Adrenal gland (tissue), 5 donors: ENCODE measurements around the gene SIAH3.

Experiments used
- CTCF ChIP-seq, 6 experiments: fragments of 450-650 bp in 4 of 6; fragments of 200-600 bp in 2 of 6; sonication (generic) in 1 of 6; IDR thresholded peaks; 1 replicate in 5 of 6; 2 replicates in 1 of 6; pipeline versions ENCODE4 v1.5.1 to v1.8.0; 2016 to 2021; ENCODE audit warnings: antibody characterized with exemption in 6 of 6, mild to moderate bottlenecking in 2 of 6, moderate library complexity in 1 of 6
- POLR2A ChIP-seq, 2 donors: fragments of 450-650 bp; IDR thresholded peaks; one replicate each; pipeline ENCODE4 v1.6.1; 2017; ENCODE audit warnings: antibody characterized with exemption in 2 of 2, mild to moderate bottlenecking in 2 of 2, moderate library complexity in 1 of 2
- donor health status: DM: no; HTN: no; CAD: no.

- TF ChIP-seq CTCF (IDR thresholded peaks at IDR 0.05) (no peak), POLR2A (IDR thresholded peaks at IDR 0.05) (no peak)
Observed at GRCh38 chr13:45750566-45750965, 101.0 kb downstream of the SIAH3 start.
